Activated CD8-positive, alpha-beta memory T cell treated with anti-CD3 and anti-CD28 coated beads, Interleukin-2, amount 10 ng/mL, durations not matched to agents 7 days and 5 days (primary cell): ENCODE measurements around the gene LRRC3. TPM values are rescaled to one million over a fixed set of nuclear protein-coding genes. Genes with fewer than 3 reads are reported as not detected.

Experiments used
- ATAC-seq: fragments of 150-1000 bp; cut with Tn5 transposase; one replicate; pipeline ENCODE4 v1.10.0; 2021; ENCODE audit warnings: moderate library complexity
- CTCF ChIA-PET: fragments of 350-600 bp; sonication (Branson Sonifier 250); formaldehyde crosslinking; loops from one replicate; lab custom pipeline; 2021; ENCODE audit warnings: antibody characterized with exemption; lab: Charles Lee
- DNase-seq: peaks from one replicate; pipeline ENCODE4 v3.0.0-alpha.2; 2020
- H3K27ac Mint-ChIP-seq: one replicate; pipeline ENCODE4 v1.8.0; 2021; ENCODE audit warnings: mild to moderate bottlenecking, mixed read lengths
- H3K27me3 Mint-ChIP-seq: one replicate; pipeline ENCODE4 v1.8.0; 2021; ENCODE audit warnings: mixed read lengths
- H3K36me3 Mint-ChIP-seq: one replicate; pipeline ENCODE4 v1.8.0; 2021; ENCODE audit warnings: mild to moderate bottlenecking, mixed read lengths
- H3K4me1 Mint-ChIP-seq: one replicate; pipeline ENCODE4 v1.8.0; 2021; ENCODE audit warnings: mixed read lengths
- H3K4me3 Mint-ChIP-seq: one replicate; pipeline ENCODE4 v1.8.0; 2021; ENCODE audit warnings: mild to moderate bottlenecking, moderate library complexity, mixed read lengths
- H3K9me3 Mint-ChIP-seq: one replicate; pipeline ENCODE4 v1.8.0; 2022; ENCODE audit warnings: low read depth, mixed read lengths
- total RNA-seq, 2 experiments: library from RNA; stranded (reverse); gene quantifications; one replicate each; pipeline ENCODE4 v1.2.3, GENCODE V29; 2021

Gene LRRC3
- total RNA-seq, 2 experiments from 2014 or later: 2.3 to 3.9 TPM

- Mint-ChIP-seq H3K9me3 (peaks cover 8% of the 10 kb centered on the region), H3K36me3 (no peaks in the 10 kb centered on the region), H3K27me3 (peaks cover 43% of the 10 kb centered on the region), H3K4me1 (peaks cover 3% of the 10 kb centered on the region), H3K27ac (no peak overlapping the region), H3K4me3 (no peak overlapping the region)
- ATAC-seq: no peak
- DNase-seq: no peak
- CTCF ChIA-PET: no interaction called here
Observed at GRCh38 chr21:44450999-44451398, 4.3 kb upstream of the LRRC3 start.

- no peak for ATAC-seq
- Mint-ChIP-seq H3K27me3 (peaks cover 39% of the 10 kb centered on the region), H3K27ac (no peak overlapping the region), H3K9me3 (peaks cover 8% of the 10 kb centered on the region), H3K4me1 (peaks cover 8% of the 10 kb centered on the region), H3K4me3 (no peak overlapping the region), H3K36me3 (no peaks in the 10 kb centered on the region)
- CTCF ChIA-PET: no interaction called here
- DNase-seq: no peak
Observed at GRCh38 chr21:44453120-44453519, 2.2 kb upstream of the LRRC3 start.

- Mint-ChIP-seq H3K36me3 (no peaks in the 10 kb centered on the region), H3K27me3 (peaks cover 38% of the 10 kb centered on the region), H3K27ac (no peak overlapping the region), H3K9me3 (peaks cover 8% of the 10 kb centered on the region), H3K4me3 (peak overlapping the region; percentile 27), H3K4me1 (peaks cover 8% of the 10 kb centered on the region)
- ATAC-seq (no peak), DNase-seq (no peak)
- CTCF ChIA-PET: interaction anchor here (1.2 kb wide), 1 partner anchor 24 kb away, joined by 3 read pairs; no protein-coding TSS in a partner anchor
Observed at GRCh38 chr21:44454058-44454457, 1.3 kb upstream of the LRRC3 start.

GRCh38 chr21:44455524-44456213 is 359 bp downstream of the LRRC3 start:
- H3K9me3 Mint-ChIP-seq: peaks cover 8% of the 10 kb centered on the region
- CTCF ChIA-PET: interaction anchor here (0.8 to 1.7 kb wide), 4 partner anchors 24 to 338 kb away, joined by 3 to 4 read pairs (median 3); no protein-coding TSS in a partner anchor
- peak overlapping the region; percentile 69 for H3K4me3 Mint-ChIP-seq
- peak; percentile 62 for ATAC-seq
- H3K27me3 Mint-ChIP-seq: peaks cover 34% of the 10 kb centered on the region
- H3K27ac Mint-ChIP-seq: no peak overlapping the region
- peak; percentile 62 for DNase-seq
- no peaks in the 10 kb centered on the region for H3K36me3 Mint-ChIP-seq
- peaks cover 8% of the 10 kb centered on the region for H3K4me1 Mint-ChIP-seq

- no peak for DNase-seq
- Mint-ChIP-seq H3K4me1 (peaks cover 8% of the 10 kb centered on the region), H3K36me3 (no peaks in the 10 kb centered on the region), H3K4me3 (peak overlapping the region; percentile 38), H3K27ac (no peak overlapping the region), H3K9me3 (peaks cover 8% of the 10 kb centered on the region), H3K27me3 (peaks cover 30% of the 10 kb centered on the region)
- CTCF ChIA-PET: interaction anchor here (0.8 to 1.7 kb wide), 4 partner anchors 24 to 337 kb away, joined by 3 to 4 read pairs (median 3); no protein-coding TSS in a partner anchor
- no peak for ATAC-seq
Observed at GRCh38 chr21:44456214-44456914, 1.1 kb downstream of the LRRC3 start.

- DNase-seq (no peak), ATAC-seq (no peak)
- no peaks in the 10 kb centered on the region for H3K36me3 Mint-ChIP-seq
- H3K4me1 Mint-ChIP-seq: peaks cover 8% of the 10 kb centered on the region
- H3K27ac Mint-ChIP-seq: no peak overlapping the region
- H3K9me3 Mint-ChIP-seq: peaks cover 8% of the 10 kb centered on the region
- peaks cover 23% of the 10 kb centered on the region for H3K27me3 Mint-ChIP-seq
- no peak overlapping the region for H3K4me3 Mint-ChIP-seq
- CTCF ChIA-PET: interaction anchor here (1.3 to 1.7 kb wide), 4 partner anchors 23 to 336 kb away, joined by 3 to 4 read pairs (median 4); partner anchors contain the start of gene CFAP410
Observed at GRCh38 chr21:44456915-44457736, 1.8 kb downstream of the LRRC3 start.

- peaks cover 5% of the 10 kb centered on the region for H3K9me3 Mint-ChIP-seq
- H3K27me3 Mint-ChIP-seq: peaks cover 6% of the 10 kb centered on the region
- DNase-seq (no peak), ATAC-seq (no peak)
- no peak overlapping the region for H3K4me3 Mint-ChIP-seq
- H3K36me3 Mint-ChIP-seq: no peaks in the 10 kb centered on the region
- H3K27ac Mint-ChIP-seq: no peak overlapping the region
- CTCF ChIA-PET: interaction anchor here (1.2 to 1.5 kb wide), 2 partner anchors 11 to 33 kb away, joined by 3 to 4 read pairs; no protein-coding TSS in a partner anchor
- peaks cover 8% of the 10 kb centered on the region for H3K4me1 Mint-ChIP-seq
Observed at GRCh38 chr21:44458971-44459711, 3.8 kb downstream of the LRRC3 start.

- Mint-ChIP-seq H3K27me3 (no peaks in the 10 kb centered on the region), H3K36me3 (no peaks in the 10 kb centered on the region), H3K4me1 (peaks cover 5% of the 10 kb centered on the region), H3K27ac (no peak overlapping the region), H3K9me3 (no peaks in the 10 kb centered on the region), H3K4me3 (no peak overlapping the region)
- CTCF ChIA-PET: no interaction called here
- no peak for ATAC-seq
- DNase-seq: no peak
Observed at GRCh38 chr21:44459712-44460440, 4.6 kb downstream of the LRRC3 start.

- CTCF ChIA-PET: no interaction called here
- H3K9me3 Mint-ChIP-seq: no peaks in the 10 kb centered on the region
- no peak for DNase-seq
- peaks cover 5% of the 10 kb centered on the region for H3K4me1 Mint-ChIP-seq
- ATAC-seq: no peak
- H3K27ac Mint-ChIP-seq: no peak overlapping the region
- no peak overlapping the region for H3K4me3 Mint-ChIP-seq
- no peaks in the 10 kb centered on the region for H3K36me3 Mint-ChIP-seq
- no peaks in the 10 kb centered on the region for H3K27me3 Mint-ChIP-seq
Observed at GRCh38 chr21:44460441-44460755, 5.1 kb downstream of the LRRC3 start.

- peaks cover 5% of the 10 kb centered on the region for H3K4me1 Mint-ChIP-seq
- no peak overlapping the region for H3K4me3 Mint-ChIP-seq
- H3K9me3 Mint-ChIP-seq: no peaks in the 10 kb centered on the region
- no peak overlapping the region for H3K27ac Mint-ChIP-seq
- CTCF ChIA-PET: no interaction called here
- H3K27me3 Mint-ChIP-seq: no peaks in the 10 kb centered on the region
- DNase-seq (no peak), ATAC-seq (no peak)
- H3K36me3 Mint-ChIP-seq: no peaks in the 10 kb centered on the region
Observed at GRCh38 chr21:44461005-44461404, 5.7 kb downstream of the LRRC3 start.

- H3K9me3 Mint-ChIP-seq: no peaks in the 10 kb centered on the region
- no peaks in the 10 kb centered on the region for H3K36me3 Mint-ChIP-seq
- H3K4me3 Mint-ChIP-seq: no peak overlapping the region
- no peaks in the 10 kb centered on the region for H3K27me3 Mint-ChIP-seq
- ATAC-seq: no peak
- H3K4me1 Mint-ChIP-seq: peaks cover 3% of the 10 kb centered on the region
- no peak overlapping the region for H3K27ac Mint-ChIP-seq
- CTCF ChIA-PET: no interaction called here
- no peak for DNase-seq
Observed at GRCh38 chr21:44461464-44462001, 6.2 kb downstream of the LRRC3 start.
